Calu3 (cell line): Measurements from ENCODE around the gene DNAJC15. TPM values are rescaled to one million over a fixed set of nuclear protein-coding genes. Genes with fewer than 3 reads are reported as not detected.

ENCODE experiments used
- BruUV-seq: library from RNA; stranded (reverse); fragments of 400-500 nt; replicated peaks from 2 replicates; lab custom pipeline; 2021; lab: Mats Ljungman, UMichigan
- CTCF ChIA-PET: fragments of 300-600 bp; sonication (Branson Sonifier 250); formaldehyde crosslinking; loops from one replicate; lab custom pipeline; 2022; ENCODE audit warnings: antibody characterized with exemption; lab: Charles Lee
- DNase-seq: peaks from one replicate; pipeline ENCODE4 v3.0.0; 2022
- H3K27ac Mint-ChIP-seq: one replicate; pipeline ENCODE4 v1.8.0; 2022; ENCODE audit warnings: mixed read lengths; ENCODE audit not compliant: unreplicated experiment
- H3K27me3 Mint-ChIP-seq: one replicate; pipeline ENCODE4 v1.8.0; 2022; ENCODE audit warnings: mixed read lengths; ENCODE audit not compliant: unreplicated experiment
- H3K36me3 Mint-ChIP-seq: one replicate; pipeline ENCODE4 v1.8.0; 2022; ENCODE audit warnings: mild to moderate bottlenecking, moderate library complexity, mixed read lengths; ENCODE audit not compliant: insufficient read depth, unreplicated experiment
- H3K4me1 Mint-ChIP-seq: one replicate; pipeline ENCODE4 v1.8.0; 2022; ENCODE audit warnings: mild to moderate bottlenecking, low read depth, mixed read lengths; ENCODE audit not compliant: unreplicated experiment
- H3K4me3 Mint-ChIP-seq: one replicate; pipeline ENCODE4 v1.8.0; 2022; ENCODE audit warnings: mild to moderate bottlenecking, low read depth, moderate library complexity, mixed read lengths; ENCODE audit not compliant: unreplicated experiment
- H3K9me3 Mint-ChIP-seq: one replicate; pipeline ENCODE4 v1.8.0; 2022; ENCODE audit warnings: low read depth, mixed read lengths; ENCODE audit not compliant: unreplicated experiment
- intact Hi-C: fragments of 100-400 bp; cut with micrococcal nuclease; formaldehyde crosslinking; loops from one replicate; pipeline ENCODE4 v1.10.0; 2022; ENCODE audit not compliant: unreplicated experiment
- total RNA-seq: library from RNA; stranded (reverse); gene quantifications from 2 replicates; pipeline ENCODE4 v1.2.3, GENCODE V29; 2022
- TF ChIP-seq, protein P1 (sequence below): fragments of 200-600 bp; IDR thresholded peaks from one replicate; pipeline ENCODE4 v1.8.0; 2022; ENCODE audit warnings: antibody characterized with exemption; ENCODE audit not compliant: unreplicated experiment

DNAJC15 gene
- total RNA-seq, 1 experiment from 2014 or later: 13.1 TPM

DNA sequence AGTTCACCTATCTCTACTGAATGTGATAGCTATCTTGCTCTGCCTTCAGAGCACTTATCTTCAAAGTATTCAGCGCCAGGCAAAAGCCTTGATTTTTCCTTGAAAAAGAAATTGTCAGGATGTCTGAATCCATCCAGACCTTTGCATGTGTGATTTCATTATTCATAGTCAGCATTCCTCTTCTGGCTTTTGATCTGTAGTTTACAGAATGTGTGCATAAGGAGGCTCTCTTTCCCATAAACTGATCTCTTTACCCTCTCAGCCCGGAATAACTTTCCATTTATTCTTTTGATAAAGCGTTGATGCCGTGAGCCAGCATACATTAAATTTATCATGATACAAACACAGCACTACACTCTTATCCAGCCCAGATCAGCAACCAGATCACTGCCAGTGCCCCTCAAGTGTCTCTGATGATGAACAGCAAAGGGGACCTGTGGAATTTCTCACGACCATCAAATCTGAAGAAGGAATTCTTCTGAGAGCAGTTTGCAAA, 130.8 kb downstream of the DNAJC15 start:
- no peaks in the 10 kb centered on the region for H3K27me3 Mint-ChIP-seq
- BruUV-seq: no TSS peak
- no peaks in the 10 kb centered on the region for H3K9me3 Mint-ChIP-seq
- H3K4me1 Mint-ChIP-seq: peaks cover 13% of the 10 kb centered on the region
- no peaks in the 10 kb centered on the region for H3K36me3 Mint-ChIP-seq
- DNase-seq: no peak
- intact Hi-C loops: no loop called here
- CTCF ChIA-PET: no interaction called here
- H3K27ac Mint-ChIP-seq: peak overlapping the region; percentile 36
- TF ChIP-seq, protein P1, sequence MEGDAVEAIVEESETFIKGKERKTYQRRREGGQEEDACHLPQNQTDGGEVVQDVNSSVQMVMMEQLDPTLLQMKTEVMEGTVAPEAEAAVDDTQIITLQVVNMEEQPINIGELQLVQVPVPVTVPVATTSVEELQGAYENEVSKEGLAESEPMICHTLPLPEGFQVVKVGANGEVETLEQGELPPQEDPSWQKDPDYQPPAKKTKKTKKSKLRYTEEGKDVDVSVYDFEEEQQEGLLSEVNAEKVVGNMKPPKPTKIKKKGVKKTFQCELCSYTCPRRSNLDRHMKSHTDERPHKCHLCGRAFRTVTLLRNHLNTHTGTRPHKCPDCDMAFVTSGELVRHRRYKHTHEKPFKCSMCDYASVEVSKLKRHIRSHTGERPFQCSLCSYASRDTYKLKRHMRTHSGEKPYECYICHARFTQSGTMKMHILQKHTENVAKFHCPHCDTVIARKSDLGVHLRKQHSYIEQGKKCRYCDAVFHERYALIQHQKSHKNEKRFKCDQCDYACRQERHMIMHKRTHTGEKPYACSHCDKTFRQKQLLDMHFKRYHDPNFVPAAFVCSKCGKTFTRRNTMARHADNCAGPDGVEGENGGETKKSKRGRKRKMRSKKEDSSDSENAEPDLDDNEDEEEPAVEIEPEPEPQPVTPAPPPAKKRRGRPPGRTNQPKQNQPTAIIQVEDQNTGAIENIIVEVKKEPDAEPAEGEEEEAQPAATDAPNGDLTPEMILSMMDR: no peak
- H3K4me3 Mint-ChIP-seq: peak overlapping the region; percentile 45

DNA sequence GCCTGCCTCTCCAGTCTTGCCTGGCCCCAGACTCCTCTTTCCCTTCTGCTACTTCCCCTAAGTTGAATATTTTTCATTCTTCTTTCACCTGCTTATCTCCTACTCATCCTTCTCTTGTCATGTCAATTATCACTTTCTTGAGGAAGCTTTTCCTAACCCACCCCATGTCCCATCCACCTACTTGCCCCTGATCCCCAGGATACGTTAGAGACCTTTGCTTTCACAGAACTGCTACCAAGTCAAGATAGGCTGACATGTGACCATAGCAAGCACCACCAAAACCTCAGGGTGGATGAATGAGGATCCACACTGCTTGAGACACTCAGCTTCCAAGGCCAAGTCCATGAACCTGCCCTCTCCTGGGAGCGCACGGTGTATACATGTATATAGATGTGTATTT, 131.5 kb downstream of the DNAJC15 start:
- Mint-ChIP-seq H3K9me3 (no peaks in the 10 kb centered on the region), H3K27ac (no peak overlapping the region), H3K36me3 (no peaks in the 10 kb centered on the region), H3K27me3 (no peaks in the 10 kb centered on the region), H3K4me3 (no peak overlapping the region), H3K4me1 (peaks cover 13% of the 10 kb centered on the region)
- TF ChIP-seq, protein P1: no peak
- DNase-seq: no peak
- CTCF ChIA-PET: no interaction called here
- no TSS peak for BruUV-seq
- intact Hi-C loops: no loop called here

GRCh38 chr13:43156916-43157315, 133.5 kb downstream of the DNAJC15 start:
- intact Hi-C loops: no loop called here
- Mint-ChIP-seq H3K27me3 (no peaks in the 10 kb centered on the region), H3K4me1 (peaks cover 13% of the 10 kb centered on the region), H3K27ac (no peak overlapping the region), H3K36me3 (no peaks in the 10 kb centered on the region), H3K9me3 (no peaks in the 10 kb centered on the region), H3K4me3 (no peak overlapping the region)
- DNase-seq: no peak
- BruUV-seq: no TSS peak
- CTCF ChIA-PET: no interaction called here
- TF ChIP-seq, protein P1: no peak

DNA sequence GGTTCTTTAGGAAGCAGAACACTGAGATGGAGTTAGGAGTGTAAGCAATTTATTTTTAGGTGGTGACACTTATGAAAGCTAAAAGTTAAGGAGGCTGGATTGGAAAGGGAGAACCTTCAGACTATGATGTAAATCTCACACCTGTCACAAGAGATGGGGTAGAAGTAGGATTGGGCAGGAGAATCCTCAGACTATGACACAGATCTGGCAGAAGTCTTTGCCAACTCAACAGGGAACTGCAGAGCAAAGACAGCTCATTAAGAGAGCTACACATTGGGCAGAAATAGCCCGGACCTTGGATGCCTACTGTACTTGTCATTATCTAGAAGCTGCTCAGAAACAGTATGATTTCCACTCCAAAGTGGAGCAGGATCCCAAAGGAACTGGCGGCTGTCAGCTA, 134.4 kb downstream of the DNAJC15 start:
- intact Hi-C loops: no loop called here
- H3K27me3 Mint-ChIP-seq: no peaks in the 10 kb centered on the region

More for the DNA sequence above, 134.4 kb downstream of the DNAJC15 start:
- no TSS peak for BruUV-seq
- no peaks in the 10 kb centered on the region for H3K9me3 Mint-ChIP-seq
- CTCF ChIA-PET: no interaction called here
- DNase-seq: no peak
- H3K27ac Mint-ChIP-seq: no peak overlapping the region
- TF ChIP-seq, protein P1: no peak
- H3K36me3 Mint-ChIP-seq: no peaks in the 10 kb centered on the region
- H3K4me3 Mint-ChIP-seq: no peak overlapping the region
- H3K4me1 Mint-ChIP-seq: peaks cover 13% of the 10 kb centered on the region
